HepG2 (cell line): ENCODE results near the gene PPP1CA. TPM values are rescaled to one million over a fixed set of nuclear protein-coding genes. Genes with fewer than 3 reads are reported as not detected.
A peak's percentile ranks its signal among the peaks of the same experiment; 100 is the strongest.

Source experiments
- ARNT2 ChIP-seq: sonication (generic); formaldehyde crosslinking; IDR thresholded peaks from 2 replicates; pipeline ENCODE4 v1.8.0; 2022; ENCODE audit warnings: mild to moderate bottlenecking, low read depth, missing genetic modification reagents, moderate library complexity
- ARNTL ChIP-seq: sonication (generic); formaldehyde crosslinking; IDR thresholded peaks from 2 replicates; pipeline ENCODE4 v1.4.0; 2020; ENCODE audit warnings: mild to moderate bottlenecking, missing genetic modification reagents
- CBX2 ChIP-seq, 2 experiments: fragments of 200-600 bp in 1 of 2; sonication (generic); formaldehyde crosslinking in 1 of 2; IDR thresholded peaks; 2 replicates each; pipeline versions ENCODE4 v1.7.0 to v1.8.1; 2018 to 2022; ENCODE audit warnings: low read depth in 2 of 2, low read length in 1 of 2, mild to moderate bottlenecking in 1 of 2, missing genetic modification reagents in 1 of 2
- ETV6 ChIP-seq: sonication (generic); formaldehyde crosslinking; conservative IDR thresholded peaks from 2 replicates; pipeline ENCODE4 v1.4.0; 2020; ENCODE audit warnings: missing genetic modification reagents
- FOXA1 ChIP-seq, 2 experiments: fragments of 450-650 bp in 1 of 2; sonication (generic) in 1 of 2; formaldehyde crosslinking in 1 of 2; IDR thresholded peaks; 2 replicates each; pipeline versions ENCODE4 v1.4.0 to v1.6.1; 2016 to 2020; ENCODE audit warnings: missing genetic modification reagents in 1 of 2
- GPN1 ChIP-seq: sonication (generic); formaldehyde crosslinking; IDR thresholded peaks from 2 replicates; pipeline ENCODE4 v1.5.1; 2020; ENCODE audit warnings: missing genetic modification reagents, borderline replicate concordance
- HNRNPK ChIP-seq: fragments of 200-400 bp; formaldehyde crosslinking; IDR thresholded peaks from 2 replicates; pipeline ENCODE4 v1.6.1; 2018; ENCODE audit warnings: low read length, low read depth, moderate library complexity, mild to moderate bottlenecking; ENCODE audit not compliant: poor library complexity, severe bottlenecking
- ISX ChIP-seq: sonication (generic); formaldehyde crosslinking; conservative IDR thresholded peaks from 2 replicates; pipeline ENCODE4 v1.5.0; 2020; ENCODE audit warnings: missing genetic modification reagents
- JUN ChIP-seq: sonication (generic); formaldehyde crosslinking; IDR thresholded peaks from 2 replicates; pipeline ENCODE4 v1.4.0; 2020; ENCODE audit warnings: mild to moderate bottlenecking, missing genetic modification reagents
- KLF9 ChIP-seq: IDR thresholded peaks from 2 replicates; pipeline ENCODE4 v1.6.1; 2016; ENCODE audit warnings: low read depth
- MXI1 ChIP-seq: IDR thresholded peaks from 3 replicates; pipeline ENCODE4 v1.6.1; 2012; ENCODE audit warnings: low read depth, low read length, inconsistent platforms, borderline replicate concordance
- RFXAP ChIP-seq: sonication (generic); formaldehyde crosslinking; IDR thresholded peaks from 2 replicates; pipeline ENCODE4 v1.4.0; 2020; ENCODE audit warnings: missing genetic modification reagents, borderline replicate concordance
- SALL1 ChIP-seq: sonication (generic); formaldehyde crosslinking; IDR thresholded peaks from 2 replicates; pipeline ENCODE4 v1.8.0; 2022; ENCODE audit warnings: mild to moderate bottlenecking, missing genetic modification reagents
- STAT5B ChIP-seq: sonication (generic); formaldehyde crosslinking; IDR thresholded peaks from 2 replicates; pipeline ENCODE4 v1.4.0; 2020; ENCODE audit warnings: missing genetic modification reagents
- ZBED4 ChIP-seq: sonication (generic); formaldehyde crosslinking; IDR thresholded peaks from 2 replicates; pipeline ENCODE4 v1.4.0; 2020; ENCODE audit warnings: missing genetic modification reagents, borderline replicate concordance
- ZBTB26 ChIP-seq: IDR thresholded peaks from 2 replicates; pipeline ENCODE4 v1.6.1; 2016; ENCODE audit warnings: missing compliant biosample characterization, missing genetic modification reagents, borderline replicate concordance
- ZMYM2 ChIP-seq: sonication (generic); formaldehyde crosslinking; IDR thresholded peaks from 2 replicates; pipeline ENCODE4 v1.8.0; 2022; ENCODE audit warnings: mild to moderate bottlenecking, missing genetic modification reagents
- ZNF326 ChIP-seq: sonication (generic); formaldehyde crosslinking; IDR thresholded peaks from 2 replicates; pipeline ENCODE4 v1.4.0; 2020; ENCODE audit warnings: missing genetic modification reagents, borderline replicate concordance
- ZNF329 ChIP-seq: sonication (generic); formaldehyde crosslinking; IDR thresholded peaks from 2 replicates; pipeline ENCODE4 v1.9.0; 2021; ENCODE audit warnings: low read depth, mild to moderate bottlenecking, missing genetic modification reagents
- ZNF510 ChIP-seq: sonication (generic); formaldehyde crosslinking; IDR thresholded peaks from 2 replicates; pipeline ENCODE4 v1.4.0; 2020; ENCODE audit warnings: low read depth, mild to moderate bottlenecking, missing genetic modification reagents
- ZNF562 ChIP-seq: sonication (generic); formaldehyde crosslinking; IDR thresholded peaks from 2 replicates; pipeline ENCODE4 v1.8.0; 2022; ENCODE audit warnings: missing genetic modification reagents, borderline replicate concordance
- ZNF644 ChIP-seq: IDR thresholded peaks from 2 replicates; pipeline ENCODE4 v1.6.1; 2016; ENCODE audit warnings: low read depth
- ZNF660 ChIP-seq: sonication (generic); formaldehyde crosslinking; IDR thresholded peaks from 2 replicates; pipeline ENCODE4 v1.5.1; 2020; ENCODE audit warnings: mild to moderate bottlenecking, low read depth, missing genetic modification reagents, borderline replicate concordance
- ZNF674 ChIP-seq: sonication (generic); formaldehyde crosslinking; IDR thresholded peaks from 2 replicates; pipeline ENCODE4 v1.5.0; 2020; ENCODE audit warnings: low read depth, mild to moderate bottlenecking, missing genetic modification reagents
- ZNF746 ChIP-seq: sonication (generic); formaldehyde crosslinking; IDR thresholded peaks from 2 replicates; pipeline ENCODE4 v1.8.0; 2022; ENCODE audit warnings: mild to moderate bottlenecking, missing genetic modification reagents
- polyA plus RNA-seq, 8 experiments: library from polyadenylated mRNA; depleted of rRNA in 3 of 8; stranded (reverse) in 7 of 8; unstranded in 1 of 8; fragments of >200 nt; fragmentation: Illumina TruSeq in 4 of 8; extraction: Trizol in 4 of 8; gene quantifications; 2 replicates each; pipeline versions ENCODE4 v1.2.1 to v1.2.3, GENCODE V29; 2011 to 2016; ENCODE audit warnings: low read depth in 4 of 8, missing spikeins in 1 of 8, mixed read lengths in 1 of 8; ENCODE audit not compliant: insufficient read depth in 1 of 8
- total RNA-seq, 5 experiments: library from RNA; depleted of rRNA; stranded (reverse); fragments of >200 nt; fragmentation: Illumina TruSeq; extraction: Trizol; gene quantifications; 2 replicates each; pipeline ENCODE4 v1.2.3, GENCODE V29; 2016; ENCODE audit warnings: low read depth in 1 of 5

PPP1CA gene
- total and polyA plus RNA-seq, 2 of the 13 experiments (the other 11 are each of a cell fraction or from before 2014, with no cell fraction given): 149 to 170 TPM

- no peak; the same call in 1 of the 2 replicates for TF ChIP-seq ZBED4 (CRISPR knock-in tag)
- TF ChIP-seq ETV6 (CRISPR knock-in tag): no peak; the same call in 1 of the 2 replicates
- peak; percentile 93 for TF ChIP-seq SALL1 (CRISPR knock-in tag)
- TF ChIP-seq ZNF674 (CRISPR knock-in tag): no peak
- peak; percentile 77; the same call in 1 of the 2 replicates for TF ChIP-seq RFXAP (CRISPR knock-in tag)
- 0 out of 2 replicates have a peak, but pooled peaks have one; percentile 26 for TF ChIP-seq ZNF329
- no peak for TF ChIP-seq CBX2 (IDR thresholded peaks at IDR 0.05; ENCODE audit: low read depth, low read length)
- no peak for TF ChIP-seq CBX2 (CRISPR knock-in tag; IDR thresholded peaks at IDR 0.05; ENCODE audit: low read depth)
- TF ChIP-seq STAT5B (CRISPR knock-in tag): no peak
- TF ChIP-seq ZNF510 (CRISPR knock-in tag): no peak
- peak; percentile 78; the same call in 1 of the 2 replicates for TF ChIP-seq ZNF746
- TF ChIP-seq GPN1: no peak
- no peak for TF ChIP-seq ISX (CRISPR knock-in tag)
- TF ChIP-seq ZNF644 (CRISPR knock-in tag): no peak
- no peak for TF ChIP-seq ZNF326 (CRISPR knock-in tag)
- TF ChIP-seq ZNF660 (CRISPR knock-in tag): no peak
- TF ChIP-seq ZBTB26: 0 out of 2 replicates have a peak, but pooled peaks have one; percentile 26
- TF ChIP-seq MXI1: peak; percentile 88; the same call in 1 of the 3 replicates
- TF ChIP-seq HNRNPK: peak; percentile 64
- no peak for TF ChIP-seq JUN (CRISPR knock-in tag)
- 0 out of 2 replicates have a peak, but pooled peaks have one; percentile 44 for TF ChIP-seq ZMYM2 (CRISPR knock-in tag)
- peak; percentile 90; the same call in 1 of the 2 replicates for TF ChIP-seq KLF9 (CRISPR knock-in tag)
- peak; percentile 74; the same call in 1 of the 2 replicates for TF ChIP-seq ZNF562 (CRISPR knock-in tag)
- peak; percentile 99 for TF ChIP-seq ARNTL (CRISPR knock-in tag)
- peak; percentile 79 for TF ChIP-seq ARNT2 (CRISPR knock-in tag)
- no peak for TF ChIP-seq FOXA1 (IDR thresholded peaks at IDR 0.05)
- 0 out of 2 replicates have a peak, but pooled peaks have one; percentile 27 for TF ChIP-seq FOXA1 (CRISPR knock-in tag; IDR thresholded peaks at IDR 0.05)
Observed at GRCh38 chr11:67391304-67392182, 10.1 kb downstream of the PPP1CA start, which contains the start of gene RAD9A (continued).
